GM19025 (cell line): Measurements from ENCODE around the gene E2F2.
"Not testable (repeated sequence)": the region's sequence is repeated elsewhere in the genome, so short reads cannot be mapped to it uniquely, and the experiment has no call there.

ENCODE experiments used
- ATAC-seq: cut with Tn5 transposase; IDR thresholded peaks from one replicate; pipeline ENCODE4 v1.9.1; 2021; ENCODE audit warnings: mild to moderate bottlenecking, low read depth, moderate library complexity; ENCODE audit not compliant: unreplicated experiment

Gene E2F2

DNA sequence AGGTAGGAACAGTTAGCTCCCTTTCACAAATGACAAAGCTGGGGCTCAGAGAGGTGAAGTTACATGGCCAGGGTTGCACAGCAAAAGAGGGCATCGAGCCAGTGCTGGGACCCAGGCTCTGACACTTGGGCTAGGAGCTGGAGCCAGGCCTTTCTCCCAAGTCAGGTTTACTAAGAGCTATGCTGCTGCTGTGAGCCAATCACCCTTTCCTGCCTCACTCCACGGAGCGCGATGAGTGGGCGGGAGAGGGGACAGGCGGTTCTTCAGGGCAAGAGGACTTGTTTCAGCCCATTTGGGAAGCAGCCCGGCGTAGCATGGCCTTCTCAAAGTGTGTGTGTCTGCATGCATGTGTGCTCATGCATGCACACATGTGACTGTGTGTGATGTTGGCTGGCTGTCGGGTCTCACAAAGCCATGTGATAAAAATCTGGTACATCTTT lies 17.7 kb upstream of the E2F2 start:
- ATAC-seq: no peak

DNA sequence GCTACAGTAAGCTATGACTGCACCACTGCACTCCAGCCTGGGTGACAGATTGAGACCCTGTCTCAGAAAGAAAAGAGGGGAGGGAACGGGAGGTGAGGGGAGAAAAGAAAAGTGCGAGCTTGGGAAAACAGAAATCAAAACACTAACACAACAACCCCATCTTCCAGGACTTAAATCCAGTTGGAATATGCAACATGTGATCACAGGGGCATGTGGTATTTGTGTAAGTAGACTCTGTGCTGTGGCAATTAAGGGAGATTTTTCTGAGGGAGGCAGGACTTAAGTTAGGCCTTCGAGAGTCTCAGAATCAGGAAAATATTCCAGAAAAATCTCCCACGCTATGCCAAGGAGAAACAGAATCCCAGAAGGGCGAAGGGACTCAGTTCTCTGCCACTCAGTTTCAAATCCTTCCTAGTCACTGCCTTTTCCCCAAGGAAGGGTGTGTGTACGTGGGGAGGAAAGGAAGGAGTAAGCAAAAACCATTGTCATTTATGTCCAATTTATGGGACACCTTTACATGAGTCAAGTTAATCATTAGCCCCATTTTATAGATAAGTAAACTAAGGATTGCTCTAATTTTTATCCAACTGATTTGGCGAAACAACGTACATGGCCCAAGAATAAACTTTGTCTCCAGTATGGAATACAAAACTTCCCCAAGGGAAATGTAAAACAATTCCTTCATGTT lies 16.0 kb upstream of the E2F2 start:
- ATAC-seq: no peak

DNA sequence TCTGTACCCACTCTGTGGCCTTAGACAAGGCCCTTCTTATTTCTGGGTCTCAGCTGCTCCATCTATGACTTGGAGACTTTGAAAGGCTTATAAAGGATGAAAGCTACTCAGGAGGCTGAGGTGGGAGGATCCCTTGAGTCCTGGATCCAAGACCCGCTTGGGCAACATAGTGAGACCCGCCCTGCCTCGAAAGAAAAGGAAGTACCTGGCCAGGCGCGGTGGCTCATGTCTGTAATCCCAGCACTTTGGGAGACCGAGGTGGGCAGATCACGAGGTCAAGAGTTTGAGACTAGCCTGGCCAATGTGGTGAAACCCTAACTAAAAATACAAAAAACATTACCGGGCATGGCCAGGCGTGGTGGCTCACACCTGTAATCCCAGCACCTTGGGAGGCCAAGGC lies 14.8 kb upstream of the E2F2 start:
- ATAC-seq: no peak

DNA sequence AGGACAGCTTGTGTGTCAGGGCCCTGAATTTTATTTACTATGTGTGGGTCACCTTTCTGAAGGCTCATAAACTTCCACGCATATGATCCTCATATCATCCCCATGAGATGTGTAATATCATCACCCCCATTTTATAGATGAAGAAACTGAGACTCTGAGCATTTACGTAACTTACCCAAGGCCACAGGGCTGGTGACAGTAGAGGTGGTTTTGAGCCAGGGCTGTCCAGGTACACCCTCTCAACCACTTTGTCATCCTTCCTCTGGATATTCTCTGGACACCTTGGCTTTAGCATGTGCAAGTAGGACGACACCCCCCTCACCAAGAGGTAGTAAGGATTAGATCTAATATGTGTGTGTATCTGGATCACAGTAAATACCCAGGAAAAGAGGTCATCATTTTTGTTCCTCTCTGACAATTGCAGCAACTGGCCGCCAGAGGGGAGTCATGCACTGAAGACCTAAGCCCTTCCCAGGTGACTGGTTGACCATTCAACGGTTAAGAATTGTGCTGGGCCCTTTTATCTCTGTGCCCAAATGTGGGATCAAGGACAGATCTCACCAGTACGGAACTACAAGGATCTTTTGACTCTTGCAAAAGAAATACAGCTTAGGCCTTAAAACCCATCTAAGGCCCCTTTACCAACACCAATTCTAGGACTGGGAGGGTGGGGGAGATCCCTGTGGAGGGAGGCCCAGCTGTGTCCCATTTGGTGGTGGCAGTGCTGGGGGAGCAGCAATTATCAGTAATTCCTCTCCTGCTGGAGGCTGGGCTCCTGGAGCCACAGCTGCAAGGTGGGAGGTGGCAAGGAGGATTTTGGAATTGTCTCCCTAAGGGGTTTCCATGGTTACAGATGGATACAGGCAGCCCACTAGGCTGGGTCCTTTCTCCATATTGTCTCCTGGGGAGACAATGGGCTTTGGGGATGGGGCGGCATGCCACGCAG lies 13.7 kb upstream of the E2F2 start:
- no peak for ATAC-seq

DNA sequence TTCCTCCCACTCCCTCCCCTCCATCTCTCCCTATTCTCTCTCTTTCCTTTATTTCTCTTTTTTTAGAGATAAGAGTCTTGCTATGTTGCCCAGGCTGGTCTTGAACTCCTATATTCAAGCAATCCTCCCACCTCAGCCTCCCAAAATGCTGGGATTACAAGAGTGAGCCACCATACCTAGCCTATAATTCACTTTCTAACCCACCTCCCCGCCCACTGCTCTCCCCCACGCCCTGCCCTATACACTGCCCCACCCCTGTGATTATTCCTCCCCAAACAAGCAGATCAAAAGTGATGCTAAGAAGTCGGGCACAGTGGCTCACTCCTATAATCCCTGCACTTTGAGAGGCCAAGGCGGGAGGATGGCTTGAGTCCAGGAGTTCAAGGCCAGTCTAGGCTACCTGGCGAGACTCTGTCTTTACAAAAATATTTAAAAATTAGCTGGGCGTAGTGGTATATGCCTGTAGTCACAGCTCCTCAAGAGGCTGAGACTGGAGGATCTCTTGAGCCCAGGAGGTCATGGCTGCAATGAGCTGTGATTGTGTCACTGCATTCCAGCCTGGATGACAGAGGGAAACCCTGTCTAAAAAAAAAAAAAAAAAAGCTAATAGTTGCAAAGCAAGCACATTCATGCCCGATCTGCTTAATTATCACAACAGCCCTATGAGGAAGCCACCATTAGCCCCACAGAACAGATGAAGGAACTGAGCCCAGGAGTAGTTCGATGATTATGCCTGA lies 12.8 kb upstream of the E2F2 start:
- ATAC-seq: no peak

DNA sequence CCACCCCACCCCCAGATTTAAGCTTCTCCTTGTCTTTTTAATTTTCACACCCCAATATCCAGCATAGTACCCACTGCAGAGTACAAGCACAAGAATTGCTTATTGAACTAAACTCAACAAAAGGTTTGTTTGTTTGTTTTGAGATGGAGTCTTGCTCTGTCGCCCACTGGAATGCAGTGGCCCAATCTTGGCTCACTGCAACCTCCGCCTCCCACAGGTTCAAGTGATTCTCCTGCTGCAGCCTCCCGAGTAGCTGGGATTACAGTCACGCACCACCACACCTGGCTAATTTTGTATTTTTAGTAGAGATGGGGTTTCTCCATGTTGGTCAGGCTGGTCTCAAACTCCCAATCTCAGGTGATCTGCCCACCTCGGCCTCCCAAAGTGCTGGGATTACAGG lies 11.9 kb upstream of the E2F2 start:
- not testable (repeated sequence) for ATAC-seq

DNA sequence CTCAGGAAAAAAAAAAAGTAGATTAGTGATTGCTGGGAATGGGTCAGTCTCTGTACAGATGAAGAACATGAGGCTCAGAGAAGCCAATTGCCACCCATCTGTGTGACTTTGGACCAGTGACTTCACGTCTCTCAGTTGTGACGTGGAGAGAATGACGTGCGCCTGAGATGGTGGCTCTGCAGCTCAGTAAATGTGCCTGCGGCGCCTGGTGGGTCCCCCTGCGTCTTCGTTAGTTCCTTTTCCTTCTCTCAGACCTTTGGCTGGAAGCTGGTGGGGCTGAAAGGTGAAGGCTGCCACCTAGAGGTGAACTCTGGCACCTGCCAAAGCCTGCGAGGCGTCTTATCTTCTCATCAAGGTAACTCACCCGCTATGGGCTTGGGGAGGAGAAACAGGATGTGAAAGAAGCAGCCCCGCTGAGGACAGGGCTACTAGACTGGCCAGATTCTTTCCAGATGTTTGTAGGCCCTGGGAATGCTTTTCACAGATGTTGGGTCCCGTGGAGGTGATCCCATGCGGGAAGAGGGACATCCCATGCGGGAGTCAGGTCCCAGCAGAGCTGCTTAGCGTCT lies 8.7 kb upstream of the E2F2 start:
- peak; percentile 72 for ATAC-seq

DNA sequence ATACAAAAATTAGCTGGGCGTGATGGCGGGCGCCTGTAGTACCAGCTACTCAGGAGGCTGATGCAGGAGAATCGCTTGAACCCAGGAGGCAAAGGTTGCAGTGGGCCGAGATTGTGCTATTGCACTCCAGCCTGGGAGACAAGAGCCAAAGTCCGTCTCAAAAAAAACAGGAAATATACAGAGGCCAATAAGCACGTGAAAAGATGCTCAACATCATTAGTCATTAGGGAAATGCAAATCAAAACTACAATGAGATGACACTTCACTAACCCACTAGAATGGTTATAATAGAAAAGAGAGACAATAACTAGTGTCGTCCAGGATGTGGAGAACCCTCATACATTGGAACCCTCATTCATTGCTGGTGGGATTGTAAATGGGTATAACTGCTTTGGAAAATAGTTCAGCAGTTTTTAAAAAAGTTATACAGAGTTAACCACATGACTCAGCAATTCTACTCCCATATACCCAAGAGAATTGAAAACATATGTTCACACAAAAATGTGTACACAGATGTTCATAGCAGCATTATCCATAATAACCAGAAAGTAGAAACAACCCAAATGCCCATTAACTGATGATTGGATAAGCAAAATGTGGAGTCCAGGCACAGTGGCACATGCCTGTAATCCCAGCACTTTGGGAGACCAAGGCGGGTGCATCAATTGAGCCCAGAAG lies 6.4 kb upstream of the E2F2 start:
- no peak for ATAC-seq

DNA sequence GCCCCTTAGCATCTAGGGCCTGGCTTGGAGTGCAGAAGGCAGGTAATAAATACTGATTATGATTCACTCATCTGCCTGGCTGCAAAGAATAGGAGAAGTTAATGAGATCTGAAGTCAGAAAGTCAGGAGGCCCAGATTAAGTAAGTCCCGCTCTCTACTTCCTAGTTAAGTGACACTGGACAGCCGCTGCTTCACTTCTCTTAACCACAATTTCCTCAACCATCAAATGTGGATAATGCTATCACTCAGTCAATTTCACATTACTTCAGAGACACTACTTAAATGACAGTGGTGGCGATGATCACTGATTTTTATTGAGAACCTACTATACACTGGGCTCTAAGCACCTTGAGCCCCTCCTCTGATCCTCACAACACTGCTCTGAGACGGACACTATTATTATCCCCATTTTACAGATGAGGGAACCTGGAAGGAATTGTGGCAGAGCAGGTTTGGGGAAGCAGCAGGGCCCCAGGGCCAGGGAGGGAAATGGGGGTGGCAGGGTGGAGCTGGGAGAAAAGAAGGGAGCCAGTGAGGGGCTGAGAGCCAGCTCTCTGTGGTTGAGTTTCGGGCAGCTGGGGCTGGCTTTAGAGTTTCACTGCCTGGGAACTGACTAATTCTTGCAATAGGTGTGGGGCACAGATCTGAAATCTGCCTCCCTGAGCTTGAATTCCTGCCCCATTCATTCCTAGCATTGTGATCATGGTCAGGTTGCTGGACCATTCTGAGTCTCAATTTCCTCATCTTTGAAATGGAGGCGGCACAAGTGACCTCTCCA lies 2.4 kb upstream of the E2F2 start:
- no peak for ATAC-seq

DNA sequence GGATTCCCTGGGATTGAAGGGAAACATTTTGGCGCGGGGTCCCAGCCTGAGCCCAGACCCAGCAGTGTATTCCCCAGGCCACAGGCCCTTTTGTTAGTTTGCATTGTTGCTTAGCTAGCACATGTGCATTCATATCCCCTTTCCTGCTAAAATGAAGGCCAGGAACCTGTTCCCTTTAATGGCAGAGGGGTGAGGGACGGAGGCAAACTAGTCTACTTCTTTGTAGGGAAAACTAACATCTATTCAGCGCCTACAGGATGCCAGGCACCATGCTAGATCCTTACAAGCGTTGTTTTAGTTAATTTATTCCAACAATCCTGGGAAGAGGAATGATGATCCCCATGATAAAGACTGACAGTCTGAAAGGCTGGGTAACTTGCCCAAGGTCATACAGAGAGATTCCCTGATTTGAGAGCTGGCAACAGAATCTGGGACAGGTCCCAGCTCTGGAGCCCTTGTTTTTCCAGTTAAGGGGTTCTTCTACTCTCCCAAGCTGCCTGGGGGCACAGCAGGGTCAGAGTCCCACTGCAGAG lies 595 bp upstream of the E2F2 start:
- no peak for ATAC-seq

DNA sequence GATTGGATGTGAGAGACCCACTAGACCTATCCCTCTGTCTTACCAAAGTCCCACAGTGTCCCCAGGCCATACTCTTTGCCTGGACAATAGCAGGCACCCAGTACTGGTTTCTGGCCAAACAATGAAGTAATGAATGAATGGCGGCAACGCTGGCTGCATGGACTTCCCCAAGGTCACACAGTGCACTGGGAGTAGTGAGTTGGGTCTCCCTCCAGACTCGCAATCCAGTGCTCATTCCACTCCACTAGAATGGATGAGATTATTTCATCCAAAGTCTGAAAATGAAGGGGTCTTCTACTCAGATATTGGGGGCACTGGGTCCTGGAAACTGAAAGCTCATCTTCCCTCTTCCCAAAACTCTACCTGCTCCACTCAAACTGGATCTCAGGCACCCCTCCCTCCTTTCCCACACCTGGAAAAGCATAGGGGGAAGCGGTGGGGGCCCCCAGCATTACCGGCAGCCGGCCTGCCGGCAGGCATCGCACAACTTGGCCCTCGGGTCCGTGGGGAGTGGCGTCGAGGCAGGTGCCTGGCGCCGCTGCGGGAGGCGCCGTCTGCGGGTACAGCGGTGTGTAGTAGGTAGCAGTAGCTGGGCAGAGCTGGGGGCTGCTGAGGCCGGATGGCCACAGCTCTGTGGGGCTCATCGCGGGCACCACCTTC lies 816 bp downstream of the E2F2 start:
- ATAC-seq: no peak

DNA sequence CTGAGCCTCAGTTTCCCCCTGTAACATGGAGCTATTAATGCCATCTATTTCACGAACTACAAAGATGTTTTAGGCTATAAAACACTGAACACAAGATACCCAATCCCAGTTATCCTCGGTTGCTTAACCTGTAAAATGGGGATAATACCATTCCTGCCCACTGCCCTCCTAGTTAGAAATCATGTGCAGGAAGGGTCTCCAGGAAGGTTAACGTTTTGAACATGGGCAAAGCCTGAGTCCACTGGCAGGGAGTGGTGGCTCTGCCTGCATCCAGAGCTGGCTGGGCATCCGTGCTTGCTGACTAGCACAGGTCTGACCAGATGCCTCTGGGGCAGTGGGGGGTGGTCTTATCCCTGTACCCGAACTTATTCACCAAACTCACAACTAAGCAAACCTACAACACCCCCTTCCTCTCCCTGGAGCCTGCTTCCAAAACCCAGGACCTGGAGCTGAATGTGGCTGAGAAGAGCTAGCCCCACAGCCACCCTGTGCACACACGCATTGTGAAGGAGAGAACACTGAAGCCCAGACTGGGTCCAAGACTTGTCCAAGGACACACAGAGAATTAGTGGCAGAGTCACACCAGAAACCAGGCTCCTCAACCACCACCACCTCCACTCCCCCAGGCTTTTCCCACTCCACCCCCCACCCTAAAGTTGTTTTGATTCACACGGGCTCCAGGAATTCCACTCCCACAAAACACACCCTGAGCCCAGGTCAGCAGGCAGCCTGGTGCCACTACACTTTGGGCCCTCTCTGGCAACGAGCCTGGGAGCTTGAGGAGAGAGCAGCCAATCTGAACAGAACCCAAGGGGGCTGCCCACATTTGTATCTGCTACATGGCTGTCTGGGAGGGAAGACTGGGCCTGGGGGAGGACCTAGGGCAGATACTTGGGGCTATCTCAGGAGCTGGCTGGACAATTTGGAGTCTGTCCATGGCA lies 1.6 kb downstream of the E2F2 start:
- no peak for ATAC-seq

DNA sequence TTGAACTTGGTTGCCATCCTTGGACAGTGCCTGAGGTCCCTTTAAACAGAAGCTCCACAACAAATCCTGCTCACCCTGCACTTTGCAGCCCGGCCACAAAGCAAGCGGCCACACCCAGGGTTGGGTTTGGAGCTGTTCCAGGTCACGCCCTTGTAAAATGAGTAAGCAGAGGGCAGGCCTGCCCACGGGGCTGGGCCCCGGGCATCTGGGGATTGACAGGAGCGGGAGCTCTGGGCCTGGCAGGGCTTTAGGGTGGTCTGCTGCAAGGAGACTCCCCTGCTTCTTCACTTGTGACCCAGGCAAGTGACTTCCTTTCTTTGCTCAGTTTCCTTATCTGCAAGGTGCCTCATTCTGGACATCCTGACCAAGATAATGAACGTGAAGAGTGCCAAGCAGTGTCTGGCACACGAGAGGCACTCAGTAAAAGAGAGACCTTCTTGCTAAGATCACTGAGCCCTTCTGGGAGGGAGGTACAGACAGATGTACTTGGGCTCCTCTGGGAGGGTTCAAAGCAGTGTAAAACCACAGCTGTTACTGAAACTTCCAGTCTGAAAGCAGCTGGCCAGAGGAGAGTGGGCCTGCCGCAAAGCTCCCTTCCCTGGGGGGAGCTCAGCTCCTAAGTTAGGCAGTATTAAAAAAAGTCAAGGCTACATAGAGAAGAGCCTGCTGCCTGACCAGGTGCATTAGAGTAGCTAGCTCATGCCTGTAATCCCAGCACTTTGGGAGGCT lies 2.6 kb downstream of the E2F2 start:
- peak; percentile 47 for ATAC-seq

DNA sequence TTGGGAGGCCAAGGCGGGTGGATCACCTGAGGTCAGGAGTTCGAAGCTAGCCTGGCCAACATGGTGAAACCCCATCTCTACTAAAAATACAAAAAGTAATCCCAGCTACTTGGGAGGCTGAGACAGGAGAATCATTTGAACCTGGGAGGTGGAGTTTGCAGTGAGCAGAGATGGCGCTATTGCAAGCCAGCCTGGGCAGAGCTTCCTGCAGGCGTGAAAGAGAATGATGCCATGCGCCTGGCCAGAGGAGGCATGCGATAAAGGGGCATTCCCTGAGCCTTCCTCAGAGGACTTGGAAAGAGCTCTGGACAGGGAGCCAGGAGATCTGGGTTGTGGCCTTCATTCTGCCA lies 3.2 kb downstream of the E2F2 start:
- ATAC-seq: no peak

DNA sequence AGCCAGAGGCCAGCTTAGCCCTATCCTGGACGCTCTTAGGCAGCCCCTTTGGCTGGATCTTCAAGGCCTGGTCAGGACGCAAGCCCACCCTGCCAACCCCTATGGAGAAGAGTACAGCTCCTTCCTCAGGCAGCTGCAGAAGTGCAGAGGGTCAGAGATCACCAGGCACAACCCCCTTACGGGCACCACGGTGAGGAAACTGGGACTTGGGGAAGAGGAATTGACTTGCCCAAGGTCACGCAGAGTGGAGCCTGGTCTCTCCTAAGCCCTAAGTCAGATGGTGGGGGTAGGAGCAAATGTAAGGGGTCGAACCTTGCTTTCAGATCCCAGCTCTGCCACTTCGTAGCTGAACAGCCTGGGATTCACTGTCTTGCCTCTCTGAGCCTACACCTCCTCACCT lies 3.7 kb downstream of the E2F2 start:
- ATAC-seq: no peak

DNA sequence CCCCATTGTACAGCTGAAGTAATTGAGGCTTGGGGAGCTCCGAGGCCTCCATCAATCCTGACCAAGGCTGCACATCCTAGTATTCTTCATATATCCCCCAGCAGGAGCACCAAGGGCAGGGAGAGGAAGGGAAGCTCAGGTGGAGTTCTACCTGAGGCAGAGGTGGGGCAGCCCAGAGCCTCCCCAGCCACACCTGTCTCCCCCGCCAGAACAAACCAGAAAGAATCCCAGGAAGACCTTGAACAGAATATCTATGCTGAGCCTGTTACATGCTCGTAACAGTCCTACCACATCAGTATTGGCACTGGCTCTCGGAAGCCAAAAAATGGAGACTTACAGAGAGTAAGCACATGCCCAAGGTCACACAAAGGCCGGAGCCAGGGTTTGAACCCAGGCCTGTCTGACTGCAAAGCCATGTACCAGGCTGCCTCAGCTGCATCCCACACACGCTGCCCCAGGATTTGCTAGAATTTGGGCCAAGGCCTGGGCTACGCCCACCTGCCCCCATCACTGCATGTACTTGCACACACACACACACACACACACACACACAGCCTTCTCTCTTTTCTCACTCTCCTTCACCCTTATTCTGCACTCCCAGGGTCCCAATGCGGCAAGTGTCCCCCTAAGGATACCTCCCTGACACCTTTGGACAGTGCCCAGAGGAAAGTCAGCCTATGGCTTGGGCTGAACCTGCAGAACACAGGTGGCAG lies 4.5 kb downstream of the E2F2 start:
- ATAC-seq: no peak
